ENCODE measurements around the gene TMEM41B. TPM values are rescaled to one million over a fixed set of nuclear protein-coding genes. Genes with fewer than 3 reads are reported as not detected.
"Not testable (repeated sequence)": the region's sequence is repeated elsewhere in the genome, so short reads cannot be mapped to it uniquely, and the experiment has no call there.

TMEM41B gene
- total RNA-seq, 4 donors from 2014 or later: 52.7 to 86.7 (median 76.1) TPM

GRCh38 chr11:9264316-9265210 is 49.8 kb downstream of the TMEM41B start:
- no peaks in the 10 kb centered on the region for H3K36me3 ChIP-seq
- TF ChIP-seq POLR2A (IDR thresholded peaks at IDR 0.05) (peak in 1 of 2 donors; percentile 5), CTCF (IDR thresholded peaks at IDR 0.05) (no peak)
- peaks cover 4 to 22% of the 10 kb centered on the region in 2 donors for H3K4me1 ChIP-seq
- H3K27me3 ChIP-seq: no peaks in the 10 kb centered on the region
- WGBS, 2 donors: 0 to 2% methylated on average over 18 to 25 of the region's 76 CpGs
- H3K27ac ChIP-seq: peak overlapping the region; percentile 80 to 97 (median 91)
- peak; percentile 27 to 33 for DNase-seq
- H3K4me3 ChIP-seq (replicated peaks in 1 of 3): peak overlapping the region; percentile 91 to 95 (median 95)
- intact Hi-C loops (cut with DNase I): loop anchor here (10.0 kb wide), 1 partner anchor 50 kb away; the partner anchor contains the start of gene TMEM41B
- no peaks in the 10 kb centered on the region for H3K9me3 ChIP-seq

GRCh38 chr11:9263840-9264315 is 50.5 kb downstream of the TMEM41B start:
- Histone ChIP-seq H3K9me3 (no peaks in the 10 kb centered on the region), H3K27me3 (no peaks in the 10 kb centered on the region), H3K4me3 (replicated peaks in 1 of 3) (peak overlapping the region in 2 of 3 donors; percentile 91 to 95), H3K36me3 (no peaks in the 10 kb centered on the region), H3K27ac (peak overlapping the region; percentile 80 to 97 (median 91)), H3K4me1 (peaks cover 4 to 22% of the 10 kb centered on the region in 2 donors)
- intact Hi-C loops (cut with DNase I): loop anchor here (10.0 kb wide), 1 partner anchor 51 kb away; the partner anchor contains the start of gene TMEM41B
- WGBS, 2 donors: 19% methylated on average over 9 of the region's 9 CpGs
- DNase-seq: no peak
- TF ChIP-seq CTCF (IDR thresholded peaks at IDR 0.05) (no peak), POLR2A (IDR thresholded peaks at IDR 0.05) (no peak)

GRCh38 chr11:9260838-9261146 is 53.6 kb downstream of the TMEM41B start:
- H3K36me3 ChIP-seq; H3K4me3 ChIP-seq (replicated peaks in 1 of 3); DNase-seq; H3K27ac ChIP-seq; H3K27me3 ChIP-seq; H3K9me3 ChIP-seq: not testable (repeated sequence)
- peaks cover 4 to 19% of the 10 kb centered on the region in 2 donors for H3K4me1 ChIP-seq
- intact Hi-C loops (cut with DNase I): loop anchor here (10.0 kb wide), 1 partner anchor 54 kb away; the partner anchor contains the start of gene TMEM41B
- WGBS, 2 donors: 65 to 81% methylated on average over 2 of the region's 2 CpGs

- H3K4me3 ChIP-seq (replicated peaks in 1 of 3): no peak overlapping the region
- intact Hi-C loops (cut with DNase I): loop anchor here (10.0 kb wide), 1 partner anchor 55 kb away; the partner anchor contains the start of gene TMEM41B
- no peak for DNase-seq
- H3K27ac ChIP-seq: no peak overlapping the region
- TF ChIP-seq POLR2A (IDR thresholded peaks at IDR 0.05): no peak
- TF ChIP-seq CTCF (IDR thresholded peaks at IDR 0.05): no peak
- H3K27me3 ChIP-seq: no peaks in the 10 kb centered on the region
- 58 to 66% methylated on average over 4 of the region's 4 CpGs for WGBS, 2 donors
- H3K9me3 ChIP-seq: no peaks in the 10 kb centered on the region
- no peaks in the 10 kb centered on the region for H3K36me3 ChIP-seq
- peaks cover 4 to 15% of the 10 kb centered on the region in 2 donors for H3K4me1 ChIP-seq
Observed at GRCh38 chr11:9259981-9260837, 54.2 kb downstream of the TMEM41B start.

GRCh38 chr11:9258279-9258678 is 56.1 kb downstream of the TMEM41B start:
- H3K9me3 ChIP-seq; H3K4me3 ChIP-seq (replicated peaks in 1 of 3); H3K27me3 ChIP-seq; DNase-seq; intact Hi-C loops (cut with DNase I); H3K27ac ChIP-seq; H3K36me3 ChIP-seq: not testable (repeated sequence)
- H3K4me1 ChIP-seq: peaks cover 0 to 20% of the 10 kb centered on the region in 2 donors
- WGBS, 2 donors: 94 to 98% methylated on average over 4 of the region's 4 CpGs

Data from thyroid gland (tissue), 4 donors.